RPMI7951 (cell line): Measurements from ENCODE around the gene PRSS38. TPM values are rescaled to one million over a fixed set of nuclear protein-coding genes. Genes with fewer than 3 reads are reported as not detected.
A peak's percentile ranks its signal among the peaks of the same experiment; 100 is the strongest.

Experiments used
- DNase-seq: peaks from one replicate; pipeline ENCODE4 v3.0.0-alpha.2; 2012; ENCODE audit warnings: low read depth
- total RNA-seq: library from RNA; depleted of rRNA; stranded (reverse); fragments of >200 nt; shearing (Covaris generic); gene quantifications from 2 replicates; pipeline ENCODE4 v1.2.3, GENCODE V29; 2014

PRSS38 gene
- total RNA-seq, 1 experiment from 2014 or later = not detected

DNA sequence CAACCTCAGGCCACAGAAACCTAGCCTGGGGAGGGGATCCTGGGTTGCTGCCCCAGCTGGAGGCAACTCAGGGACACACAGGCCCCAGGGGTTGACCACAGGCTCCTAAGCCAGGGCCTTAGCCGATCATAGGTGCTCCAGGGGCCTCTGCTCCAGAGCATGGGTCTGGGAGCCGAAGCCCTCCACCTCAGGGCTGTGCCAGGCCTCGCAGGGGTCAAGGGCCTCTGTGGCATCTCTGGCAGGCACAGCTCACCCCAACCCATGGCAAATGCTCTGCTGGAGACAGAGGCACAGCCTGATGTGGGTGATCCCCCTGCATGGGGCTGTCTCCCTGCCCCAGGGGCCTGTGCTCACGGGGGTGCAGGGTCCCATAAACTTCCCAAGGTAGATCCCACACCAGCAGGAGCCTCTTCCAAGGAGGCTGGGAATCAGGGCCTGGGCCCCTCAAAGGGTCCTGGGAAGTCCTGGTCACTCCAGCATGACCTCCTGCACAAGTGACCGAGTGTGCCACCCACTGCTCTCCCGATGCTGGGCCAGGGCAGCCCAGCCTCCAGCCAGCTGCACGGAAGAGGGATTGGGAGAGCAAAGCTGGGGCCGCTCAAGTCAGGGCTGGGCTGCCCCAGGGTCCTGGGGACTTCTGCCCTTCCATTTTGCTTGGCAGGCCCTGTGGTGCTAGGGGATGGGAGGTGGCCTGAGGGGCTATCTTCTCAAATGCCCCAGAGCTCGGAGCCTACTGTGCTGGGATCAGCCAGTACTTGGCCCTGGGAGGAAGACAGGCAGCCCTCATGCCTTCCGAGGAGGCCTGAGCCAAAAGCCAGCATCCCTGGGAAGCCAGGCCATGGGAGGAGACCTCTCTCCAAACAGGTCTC lies 22.2 kb upstream of the PRSS38 start:
- DNase-seq = no peak

GRCh38 chr1:227793948-227794816 lies 21.3 kb upstream of the PRSS38 start:
- peak; percentile 99 for DNase-seq

DNA sequence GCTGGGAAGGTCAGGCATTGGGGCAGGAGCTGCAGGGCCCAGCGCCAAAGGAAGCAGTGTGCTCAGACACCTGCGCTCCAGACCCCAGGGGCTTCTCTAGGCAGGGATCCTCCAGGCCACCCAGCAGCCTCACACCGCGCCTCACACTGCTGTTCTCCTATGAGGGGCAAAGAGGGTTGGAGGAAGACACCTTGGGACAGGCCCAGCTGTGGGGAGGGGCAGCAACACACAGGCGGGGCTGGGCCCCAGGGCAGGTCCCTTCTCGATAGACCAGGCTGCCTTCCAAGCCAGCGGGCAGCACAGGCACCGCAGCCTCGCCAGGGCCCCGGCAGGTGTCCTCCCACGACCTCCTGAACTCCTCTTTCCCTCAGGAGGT lies 20.7 kb upstream of the PRSS38 start:
- DNase-seq = peak; percentile 54

DNA sequence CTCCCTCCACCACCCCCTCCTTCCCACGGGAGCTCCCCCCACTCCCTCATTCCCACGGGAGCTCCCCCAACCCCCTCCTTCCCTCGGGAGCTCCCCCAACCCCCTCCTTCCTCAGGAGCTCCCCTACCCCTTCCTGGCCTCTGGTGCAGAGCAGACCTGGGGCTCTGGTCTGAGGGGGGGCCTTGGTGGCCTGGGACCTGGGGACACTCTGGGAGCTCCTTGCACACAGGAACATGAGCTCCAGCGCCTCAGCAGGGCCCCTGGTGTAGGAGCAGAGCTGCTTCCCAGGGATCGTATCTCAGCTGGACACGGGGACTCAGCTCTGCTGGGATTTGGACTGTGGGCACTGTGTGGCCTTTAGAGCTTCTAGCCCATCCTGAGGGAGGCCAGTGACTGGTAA lies 19.7 kb upstream of the PRSS38 start:
- no peak for DNase-seq

- no peak for DNase-seq
Observed at GRCh38 chr1:227796359-227796915, 19.0 kb upstream of the PRSS38 start.

- DNase-seq = no peak
Observed at GRCh38 chr1:227797144-227797543, 18.3 kb upstream of the PRSS38 start.

DNA sequence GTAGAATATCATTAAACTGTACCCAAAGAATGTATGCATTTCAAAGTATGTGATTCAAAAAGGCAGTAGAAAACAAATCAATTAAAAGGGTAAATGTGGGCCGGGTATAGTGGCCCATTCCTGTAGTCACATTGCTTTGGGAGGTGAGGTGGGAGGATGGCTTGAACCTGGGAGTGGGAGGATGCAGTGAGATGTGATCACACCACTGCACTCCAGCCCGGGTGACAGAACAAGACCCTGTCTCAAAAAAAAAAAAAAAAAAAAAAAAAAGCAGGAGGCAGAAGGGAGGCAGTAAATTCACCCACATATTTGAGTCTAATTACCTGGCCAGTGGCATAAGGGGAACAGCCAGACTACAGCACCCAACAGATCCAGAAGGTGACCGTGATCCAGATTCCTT lies 17.9 kb upstream of the PRSS38 start:
- no peak for DNase-seq

DNA sequence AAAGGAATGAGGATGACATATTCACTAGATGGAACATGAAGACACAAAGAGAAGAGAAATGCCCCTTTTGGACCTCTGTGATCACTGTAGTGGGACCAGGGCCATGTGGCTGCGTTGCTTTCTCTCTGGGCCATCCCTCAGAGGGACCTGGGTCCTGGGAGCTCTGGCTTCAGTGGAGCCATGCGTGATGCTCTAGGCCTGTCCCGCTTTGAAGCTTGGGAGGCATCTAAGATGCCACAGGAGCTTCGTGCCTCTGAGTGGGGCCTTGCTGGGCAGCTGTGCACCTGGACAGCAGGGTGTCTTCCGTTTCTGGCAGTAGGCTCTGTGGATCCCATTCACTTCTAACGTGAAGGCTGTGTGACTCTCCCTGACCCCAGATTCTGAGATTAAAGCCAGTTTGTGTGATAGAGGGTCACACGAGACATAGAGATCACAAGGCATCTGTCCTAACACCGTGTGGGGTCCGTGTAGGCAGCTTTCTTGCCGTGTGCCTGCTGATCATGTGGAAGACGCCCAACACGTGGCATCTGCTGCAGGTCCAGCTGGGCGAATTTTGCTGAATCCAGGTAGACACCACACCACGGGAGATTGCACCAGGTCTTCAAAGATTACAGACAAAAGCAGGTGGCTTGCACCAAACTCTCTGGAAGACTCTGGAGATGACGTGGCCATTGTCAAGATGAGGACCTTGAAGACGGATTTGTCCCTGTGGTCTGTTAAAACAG lies 17.2 kb upstream of the PRSS38 start:
- DNase-seq = no peak

DNA sequence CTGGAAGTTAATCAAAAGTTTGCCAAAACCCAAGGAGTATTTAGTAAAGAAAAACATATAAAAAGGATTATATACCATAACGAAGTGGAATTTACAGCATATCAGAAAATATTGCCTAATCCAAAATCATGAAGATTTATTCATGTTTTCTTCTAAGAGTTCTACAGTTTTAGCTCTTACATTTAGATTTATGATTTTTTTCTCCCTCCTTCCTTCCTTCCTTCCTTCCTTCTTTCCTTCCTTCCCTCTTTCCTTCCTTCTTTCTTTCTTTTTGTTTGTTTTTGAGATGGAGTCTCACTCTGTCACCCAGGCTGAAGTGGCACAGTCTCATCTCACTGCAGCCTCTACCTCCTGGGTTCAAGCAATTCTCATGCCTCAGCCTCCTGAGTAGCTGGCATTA lies 15.7 kb upstream of the PRSS38 start:
- no peak for DNase-seq

DNA sequence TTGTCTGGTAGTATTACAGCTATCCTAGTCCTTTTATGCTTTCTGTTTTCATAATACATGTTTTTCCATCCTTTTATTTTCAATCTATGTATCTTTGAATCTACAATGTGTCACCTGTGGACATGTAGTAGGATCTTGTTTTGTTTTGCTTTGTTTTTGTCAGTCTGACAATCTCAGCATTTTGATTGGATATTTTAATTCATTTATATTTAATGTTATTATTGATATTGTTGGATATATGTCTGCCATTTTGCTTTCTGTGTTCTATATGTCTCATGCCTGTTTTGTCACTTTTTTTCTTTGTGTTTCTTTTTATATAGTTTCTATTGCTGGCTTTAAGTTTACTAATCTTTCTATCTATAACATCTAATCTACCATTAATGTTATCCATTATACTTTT lies 11.5 kb upstream of the PRSS38 start:
- DNase-seq = no peak

GRCh38 chr1:227805606-227806197 lies 9.8 kb upstream of the PRSS38 start:
- peak; percentile 100 for DNase-seq

DNA sequence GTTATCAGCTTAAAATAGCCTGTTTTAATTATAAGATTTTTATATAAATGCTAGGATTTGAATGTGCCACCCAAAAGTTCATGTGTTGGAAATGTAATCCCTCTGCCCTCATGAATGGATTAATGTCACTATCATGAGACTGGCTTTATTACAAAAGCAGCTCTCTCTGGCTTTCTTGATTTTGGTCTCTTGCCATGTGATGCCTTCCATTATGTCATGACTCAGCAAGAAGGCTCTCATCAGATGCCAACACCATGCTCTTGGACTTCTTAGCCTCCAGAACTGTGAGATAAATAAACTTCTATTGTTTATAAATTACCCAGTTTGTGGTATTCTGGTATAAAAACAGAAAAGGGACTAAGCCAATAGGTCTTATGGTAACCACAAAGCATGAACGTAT lies 6.9 kb upstream of the PRSS38 start:
- peak; percentile 86 for DNase-seq

DNA sequence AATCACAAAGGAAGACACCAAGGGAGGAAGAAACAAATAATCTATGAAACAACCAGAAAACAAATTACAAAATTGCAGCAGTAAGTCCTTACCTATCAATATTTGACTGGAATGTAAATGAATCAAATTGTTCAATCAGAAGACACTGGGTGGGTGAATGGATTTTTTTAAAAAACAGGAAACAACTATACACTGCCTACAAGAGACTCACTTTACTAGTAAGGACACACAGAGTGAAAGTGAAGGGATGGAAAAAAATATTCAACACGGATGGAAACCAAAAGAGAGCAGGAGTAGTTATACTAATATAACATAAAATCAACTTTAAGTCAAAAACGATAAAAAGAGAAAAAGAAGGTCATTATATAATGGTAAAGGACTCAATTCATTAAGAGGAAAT lies 6.4 kb upstream of the PRSS38 start:
- DNase-seq = no peak

- no peak for DNase-seq
Observed at GRCh38 chr1:227813962-227814361, 1.5 kb upstream of the PRSS38 start.

DNA sequence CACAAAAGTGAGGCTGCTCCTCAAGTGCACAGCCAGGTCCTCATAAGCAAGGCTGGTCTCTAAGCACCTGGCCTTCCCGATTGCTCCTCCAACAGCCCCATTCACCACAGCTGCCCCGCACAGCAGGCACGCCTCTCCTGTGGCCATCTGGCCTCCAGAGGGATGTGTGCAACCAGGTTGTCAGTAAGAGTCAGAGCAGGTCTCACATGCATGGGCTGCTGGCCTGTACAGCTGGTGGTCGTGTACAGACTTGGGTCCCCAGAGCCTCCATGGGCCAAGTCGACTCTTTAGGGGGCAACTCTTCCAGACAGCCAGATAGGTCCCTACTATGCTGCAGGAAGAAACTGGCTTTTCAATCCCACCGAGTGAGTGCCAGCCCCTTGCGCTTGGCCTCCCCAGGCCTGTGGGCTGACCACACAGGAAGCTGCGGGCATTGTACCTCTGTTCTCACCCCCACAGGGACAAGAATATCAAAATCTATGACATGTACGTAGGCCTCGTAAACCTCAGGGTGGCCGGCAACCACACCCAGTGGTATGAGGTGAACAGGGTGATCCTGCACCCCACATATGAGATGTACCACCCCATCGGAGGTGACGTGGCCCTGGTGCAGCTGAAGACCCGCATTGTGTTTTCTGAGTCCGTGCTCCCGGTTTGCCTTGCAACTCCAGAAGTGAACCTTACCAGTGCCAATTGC lies 1.4 kb downstream of the PRSS38 start:
- DNase-seq = peak; percentile 66

GRCh38 chr1:227823537-227823936 lies 8.1 kb downstream of the PRSS38 start:
- DNase-seq = no peak

DNA sequence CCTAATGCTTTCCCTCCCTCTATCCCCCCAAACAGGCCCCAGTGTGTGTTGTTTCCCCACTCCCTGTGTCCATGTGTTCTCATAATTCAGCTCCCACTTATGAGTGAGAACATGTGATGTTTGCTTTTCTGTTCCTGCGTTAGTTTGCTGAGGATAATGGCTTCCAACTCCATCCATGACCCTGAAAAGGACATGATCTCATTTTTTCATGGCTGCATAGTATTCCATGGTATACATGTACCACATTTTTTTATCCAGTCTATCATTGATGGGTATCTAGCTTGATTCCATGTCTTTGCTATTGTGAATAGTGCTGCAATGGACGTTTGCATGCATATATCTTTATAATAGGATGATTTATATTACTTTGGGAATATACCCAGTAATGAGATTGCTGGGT lies 8.7 kb downstream of the PRSS38 start:
- no peak for DNase-seq

GRCh38 chr1:227828786-227829185 lies 13.3 kb downstream of the PRSS38 start:
- peak; percentile 38 for DNase-seq

DNA sequence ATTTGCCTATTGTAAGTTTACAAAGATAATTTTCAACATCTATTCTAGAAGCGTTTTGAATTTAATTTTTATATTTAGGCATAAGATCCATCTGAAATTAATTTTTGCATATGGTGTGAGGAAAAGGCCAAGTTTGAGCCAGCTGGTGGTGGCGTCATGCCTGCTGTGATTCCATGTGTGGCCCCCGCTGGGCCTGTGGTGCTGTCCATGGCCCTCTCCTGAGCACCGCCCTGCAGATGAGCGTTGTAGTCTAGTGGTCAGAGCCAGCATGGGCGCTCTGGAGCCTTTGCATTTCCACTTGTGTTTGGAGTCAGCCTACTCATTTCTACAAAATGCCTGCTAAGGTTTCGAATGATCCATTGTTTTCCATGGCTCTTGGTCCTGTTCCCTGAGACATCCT lies 22.7 kb downstream of the PRSS38 start:
- DNase-seq = no peak

DNA sequence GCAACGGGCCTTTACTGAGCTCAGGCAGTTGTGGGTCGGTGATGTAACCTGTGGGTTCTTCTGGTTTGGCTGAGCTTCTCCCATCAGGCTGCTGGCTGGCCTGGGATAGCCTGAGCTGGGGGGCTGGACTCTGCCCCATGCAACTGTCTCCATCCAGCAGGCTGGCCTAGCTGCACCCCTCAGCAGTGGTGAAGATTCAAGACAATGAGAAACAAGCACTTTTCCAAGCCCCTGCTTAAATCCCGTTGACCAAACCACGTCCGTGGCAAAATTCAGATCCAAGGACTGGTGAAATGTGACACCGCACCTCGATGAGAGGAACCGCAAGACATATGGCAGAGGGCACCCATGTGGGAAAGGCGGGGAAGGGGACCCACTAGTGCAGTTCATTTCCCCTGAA lies 25.6 kb downstream of the PRSS38 start:
- DNase-seq = peak; percentile 44
